IPS DF 19.7 (cell line): ENCODE results near the gene ATPAF1.

Experiments
- DNase-seq: peaks from one replicate; pipeline ENCODE4 v3.0.0-alpha.2; 2013; ENCODE audit warnings: low read depth, low spot score

Gene ATPAF1

DNA sequence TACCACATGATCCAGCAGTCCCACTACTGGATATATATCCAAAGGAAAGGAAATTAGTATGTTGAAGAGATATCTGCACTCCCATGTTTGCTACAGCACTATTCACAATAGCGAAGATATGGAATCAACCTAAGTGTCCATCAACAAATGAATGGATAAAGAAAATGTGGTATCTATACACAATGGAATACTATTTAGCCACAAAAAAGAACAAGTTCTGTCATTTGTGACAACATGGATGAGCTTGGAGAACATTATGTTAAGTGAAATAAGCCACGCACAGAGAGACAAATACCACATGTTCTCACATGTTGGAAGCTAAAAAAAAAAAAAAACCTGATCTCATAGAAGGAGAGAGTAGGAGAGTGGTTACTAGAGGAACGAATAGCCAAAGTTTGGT, 17.7 kb downstream of the ATPAF1 start:
- no peak for DNase-seq

DNA sequence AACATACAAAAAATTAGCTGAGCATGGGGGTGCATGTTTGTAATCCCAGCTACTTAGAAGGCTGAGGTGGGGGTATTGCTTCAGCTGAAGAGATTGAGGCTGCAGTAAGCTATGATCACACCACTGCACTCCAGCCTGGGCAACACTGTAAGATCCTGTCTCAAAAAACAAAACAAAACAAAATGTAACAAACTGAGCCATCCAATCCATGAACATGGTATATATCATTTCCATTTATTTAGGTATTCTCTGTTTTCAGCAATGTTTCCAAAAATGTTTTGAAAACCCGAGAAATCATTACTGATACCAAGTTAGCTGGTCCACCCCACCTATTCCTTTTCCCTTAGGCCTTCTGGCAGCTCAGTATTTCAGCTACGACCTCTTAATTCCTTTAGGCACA, 18.4 kb downstream of the ATPAF1 start:
- DNase-seq: no peak

DNA sequence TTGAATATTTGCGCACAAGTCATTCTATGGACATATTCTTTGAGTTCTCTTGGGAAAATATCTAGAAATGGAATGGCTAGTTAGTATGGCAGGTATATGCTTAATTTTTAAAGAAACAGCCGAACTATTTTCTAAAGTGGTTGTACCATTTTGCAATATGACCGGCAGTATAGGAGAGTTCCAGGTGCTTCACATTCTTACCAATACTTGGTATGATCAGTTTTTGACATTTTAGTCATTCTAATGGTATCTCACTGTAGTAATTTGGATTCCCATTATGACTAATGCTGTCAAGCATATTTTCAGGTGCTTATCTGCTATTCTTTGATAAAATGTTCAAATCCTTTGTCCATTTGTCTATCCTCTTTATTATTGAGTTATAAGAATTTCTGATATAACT, 20.6 kb downstream of the ATPAF1 start:
- no peak for DNase-seq

- no peak for DNase-seq
Measured at GRCh38 chr1:46646844-46647243, 21.3 kb downstream of the ATPAF1 start.

DNA sequence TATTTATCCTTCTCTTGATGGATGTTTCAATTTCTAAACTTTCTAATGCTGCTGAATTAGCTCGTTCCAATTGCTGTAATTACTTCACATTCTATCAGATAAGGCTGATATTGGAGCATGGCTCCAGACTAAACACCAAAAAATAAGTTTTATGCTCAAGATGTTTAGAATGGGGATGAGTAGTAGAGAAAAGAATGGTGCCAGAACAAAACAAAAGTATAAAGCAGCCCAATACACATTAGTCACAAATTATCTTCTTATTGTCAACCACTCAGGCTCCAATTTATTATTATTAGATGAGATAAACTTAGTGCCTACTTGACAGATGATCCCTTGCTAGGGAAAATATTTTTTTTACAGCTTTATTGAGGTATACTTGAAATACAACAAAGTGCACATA, 21.8 kb downstream of the ATPAF1 start:
- no peak for DNase-seq

- DNase-seq: no peak
Measured at GRCh38 chr1:46645815-46646214, 22.3 kb downstream of the ATPAF1 start.

GRCh38 chr1:46643368-46643775, 24.8 kb downstream of the ATPAF1 start:
- DNase-seq: no peak

DNA sequence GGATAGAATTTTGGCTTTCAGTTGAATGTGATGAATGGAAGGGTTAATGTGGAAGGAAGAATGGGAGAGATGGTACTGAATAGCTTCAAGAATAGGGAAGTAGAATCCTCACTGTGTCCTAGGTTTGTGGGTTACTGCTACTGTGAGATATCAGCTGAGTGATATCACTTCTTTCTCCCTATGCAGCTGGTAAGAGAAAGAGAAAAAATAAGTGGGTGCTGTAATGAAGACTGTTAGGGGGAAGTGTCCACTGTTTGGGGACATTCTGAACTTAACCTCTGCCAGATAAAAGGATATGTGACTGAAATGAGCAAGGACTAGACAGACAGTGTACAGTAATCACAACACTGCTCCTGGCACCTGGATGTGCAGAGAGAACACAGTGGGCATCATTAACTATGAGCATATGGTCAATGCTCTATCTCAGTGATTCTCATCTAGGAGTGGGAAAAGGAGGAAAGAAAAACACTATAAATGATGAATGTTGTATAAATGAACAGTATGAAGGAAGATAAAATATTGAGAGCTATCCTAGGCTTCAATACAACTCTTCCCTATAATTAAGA, 26.0 kb downstream of the ATPAF1 start:
- DNase-seq: no peak

- no peak for DNase-seq
Measured at GRCh38 chr1:46639547-46639946, 28.6 kb downstream of the ATPAF1 start.

DNA sequence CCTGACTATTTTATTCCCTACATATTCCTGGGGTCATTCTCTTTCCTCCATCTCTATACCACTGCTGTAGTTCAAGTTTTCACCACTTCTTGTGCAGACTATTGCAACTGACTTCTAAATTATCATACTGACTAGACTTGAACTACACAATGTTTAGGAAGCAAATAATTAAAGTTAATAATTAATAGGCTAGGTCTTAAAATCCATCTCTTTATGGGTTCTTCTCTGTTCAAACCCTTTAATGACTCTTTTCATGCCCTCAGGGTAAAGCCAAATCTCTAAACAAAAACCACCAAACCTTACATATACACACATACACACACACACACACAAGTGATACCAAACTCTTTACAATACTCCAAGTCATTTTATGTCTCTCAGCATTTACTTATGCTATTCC, 29.2 kb downstream of the ATPAF1 start:
- DNase-seq: no peak

- DNase-seq: no peak
Measured at GRCh38 chr1:46637444-46638083, 30.6 kb downstream of the ATPAF1 start.

DNA sequence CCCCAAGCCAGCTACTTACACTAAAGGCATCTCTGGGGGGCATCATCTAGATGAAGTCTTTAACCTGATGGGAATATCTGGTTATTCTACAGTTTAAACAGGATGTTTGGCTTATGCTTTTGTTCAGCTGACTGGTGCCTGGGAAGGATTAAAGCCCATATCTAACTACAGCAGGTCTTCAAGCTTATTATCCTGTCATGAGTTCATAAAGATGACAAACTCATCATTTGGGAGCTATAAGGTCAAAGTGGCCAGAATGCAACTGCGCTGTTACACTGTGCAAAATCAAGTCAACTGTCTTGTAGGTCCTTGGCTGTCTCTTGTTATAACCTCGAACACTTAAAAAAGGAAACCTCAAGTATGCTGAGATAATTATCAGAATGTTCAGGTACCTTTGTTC, 33.0 kb downstream of the ATPAF1 start:
- no peak for DNase-seq

DNA sequence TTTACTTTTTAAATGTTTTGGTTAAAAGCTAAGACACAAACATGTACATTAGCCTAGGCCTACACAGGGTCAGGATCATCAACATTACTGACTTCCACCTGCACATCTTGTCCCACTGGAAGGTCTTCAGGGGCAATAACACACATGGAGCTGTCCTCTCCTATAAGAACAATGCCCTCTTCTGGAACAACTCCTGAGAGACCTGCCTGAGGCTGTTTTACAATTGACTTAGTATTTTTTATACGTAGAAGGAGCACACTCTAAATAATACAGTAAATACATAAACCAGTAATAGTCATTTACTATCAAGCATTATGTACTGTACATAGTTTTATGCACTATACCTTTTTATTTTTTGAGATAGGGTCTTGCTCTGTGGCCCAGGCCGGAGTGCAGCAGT, 37.4 kb downstream of the ATPAF1 start:
- DNase-seq: no peak

- no peak for DNase-seq
Measured at GRCh38 chr1:46623743-46624644, 44.2 kb downstream of the ATPAF1 start.

- no peak for DNase-seq
Measured at GRCh38 chr1:46622344-46622743, 45.8 kb downstream of the ATPAF1 start.

DNA sequence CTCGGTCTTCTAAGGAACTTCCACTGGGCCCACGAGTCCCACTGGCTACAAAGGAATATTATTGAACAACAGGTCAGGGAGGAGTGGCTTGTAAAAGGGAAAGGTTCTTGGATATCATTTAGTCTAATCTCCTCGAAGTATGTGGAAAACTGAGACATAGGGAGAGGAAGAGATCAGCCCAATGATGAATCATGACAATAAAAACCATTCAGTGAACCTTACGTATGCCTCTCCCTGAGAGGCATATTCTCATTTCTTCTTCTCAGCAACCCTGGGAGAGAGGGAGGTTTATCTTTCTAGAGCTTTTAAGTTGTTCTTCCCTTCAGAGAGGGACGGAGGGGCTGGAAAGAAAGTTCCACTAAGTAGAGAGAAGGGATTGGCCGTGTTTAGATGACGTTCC, 46.2 kb downstream of the ATPAF1 start:
- DNase-seq: no peak

- DNase-seq: no peak
Measured at GRCh38 chr1:46619656-46620258, 48.4 kb downstream of the ATPAF1 start.

- DNase-seq: no peak
Measured at GRCh38 chr1:46618754-46619415, 49.3 kb downstream of the ATPAF1 start.

GRCh38 chr1:46617833-46618232, 50.3 kb downstream of the ATPAF1 start:
- DNase-seq: no peak

- DNase-seq: no peak
Measured at GRCh38 chr1:46617108-46617800, 50.9 kb downstream of the ATPAF1 start.
